ENCODE measurements around the gene SMC3.

Gene SMC3

DNA sequence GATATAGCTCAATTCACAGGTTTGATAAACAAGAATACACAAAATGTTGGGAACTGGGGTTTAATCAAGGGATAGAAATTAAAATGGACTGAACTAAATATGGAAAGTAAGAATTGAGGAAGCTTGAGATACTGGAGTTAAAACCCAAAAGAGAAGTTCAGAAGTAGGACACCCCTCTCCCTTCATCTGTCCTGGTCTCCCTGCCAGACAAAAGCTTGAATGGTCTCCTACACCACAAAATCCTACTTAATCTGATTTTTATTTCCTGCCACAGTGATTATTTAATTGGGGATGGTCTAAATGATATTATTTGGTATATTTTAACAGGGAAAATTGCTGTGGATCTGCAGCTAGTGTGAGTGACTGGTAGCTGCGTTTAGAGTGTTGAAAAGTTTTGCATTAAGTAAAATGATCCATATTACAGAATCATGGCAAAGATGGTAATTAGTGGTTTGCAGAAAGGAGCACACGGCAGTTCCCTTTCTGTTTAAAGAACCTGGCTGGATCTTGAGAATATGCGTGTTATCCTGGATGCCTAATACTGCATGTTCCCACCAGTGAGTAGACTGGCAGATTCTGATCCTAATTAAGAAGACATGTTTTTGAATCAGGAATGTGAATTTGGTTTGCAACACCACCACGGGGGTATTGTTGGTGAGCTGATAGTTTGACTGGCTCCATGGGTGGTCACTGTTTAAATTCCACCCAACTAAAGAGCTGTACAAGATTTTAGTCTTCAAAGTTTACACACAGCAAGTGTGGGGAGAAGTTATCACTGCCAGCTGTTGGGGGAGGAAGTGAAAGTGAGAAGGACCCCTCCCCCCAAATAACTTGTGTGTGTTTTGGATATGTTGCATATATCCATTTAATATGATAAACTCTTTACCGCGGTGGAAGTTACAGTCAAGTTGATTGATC, 82.1 kb downstream of the SMC3 start:
- DNase-seq = no peak

- no peak for DNase-seq
Observed at GRCh38 chr10:110650265-110650668, 82.8 kb downstream of the SMC3 start.

- no peak for DNase-seq
Observed at GRCh38 chr10:110651044-110651958, 83.8 kb downstream of the SMC3 start.

DNA sequence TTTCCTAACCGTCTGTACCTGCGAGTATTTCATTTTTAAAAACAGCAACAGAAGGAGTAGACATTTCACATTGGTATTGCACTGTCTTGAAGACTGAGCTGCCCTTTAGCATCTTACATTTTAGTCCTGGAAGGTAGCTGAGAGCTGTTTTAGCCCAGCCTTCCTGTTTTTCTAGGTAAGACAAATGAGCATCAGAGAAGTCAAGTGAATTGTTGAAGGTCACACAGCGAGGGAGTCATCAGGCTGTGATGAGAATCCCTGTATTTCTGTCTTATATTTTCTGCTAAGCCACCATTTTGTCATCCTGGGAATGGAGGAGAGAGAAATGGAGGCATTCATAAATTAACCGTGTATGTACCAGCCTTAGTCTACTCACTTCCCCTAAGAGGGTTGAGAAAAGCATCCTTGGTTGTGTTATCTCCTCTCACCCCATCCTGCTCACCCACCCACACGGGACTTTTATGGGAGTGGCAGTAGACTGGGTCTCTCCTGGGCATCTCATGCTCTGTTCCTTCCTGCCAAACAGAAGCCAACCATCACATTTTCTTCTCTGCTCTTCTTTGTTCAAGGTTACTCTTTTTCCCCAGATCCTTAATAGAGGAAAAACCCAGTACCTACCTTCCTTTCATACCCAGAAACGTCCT, 85.1 kb downstream of the SMC3 start:
- no peak for DNase-seq
